ENCODE data around the gene LRP1B.

DNA sequence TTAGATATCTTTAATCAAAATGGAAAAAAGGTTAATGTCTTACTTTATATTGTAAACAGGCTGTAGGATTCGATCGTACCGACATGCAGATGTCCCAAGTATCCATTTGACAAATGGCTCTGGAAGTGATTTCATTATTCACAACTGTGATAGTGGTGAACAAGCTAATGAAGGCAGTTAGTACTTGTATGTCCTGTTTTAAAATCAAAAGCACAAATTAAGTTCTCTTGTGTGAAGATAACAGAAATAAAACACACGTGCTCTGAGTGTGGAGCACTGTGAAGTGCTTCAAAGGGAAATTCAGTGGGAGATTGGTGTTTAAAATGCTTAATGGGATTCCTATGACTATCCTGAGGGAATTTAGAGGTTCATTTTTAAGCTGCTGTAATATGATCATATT, 8.6 kb upstream of the LRP1B start:
- TF ChIP-seq, protein P1, sequence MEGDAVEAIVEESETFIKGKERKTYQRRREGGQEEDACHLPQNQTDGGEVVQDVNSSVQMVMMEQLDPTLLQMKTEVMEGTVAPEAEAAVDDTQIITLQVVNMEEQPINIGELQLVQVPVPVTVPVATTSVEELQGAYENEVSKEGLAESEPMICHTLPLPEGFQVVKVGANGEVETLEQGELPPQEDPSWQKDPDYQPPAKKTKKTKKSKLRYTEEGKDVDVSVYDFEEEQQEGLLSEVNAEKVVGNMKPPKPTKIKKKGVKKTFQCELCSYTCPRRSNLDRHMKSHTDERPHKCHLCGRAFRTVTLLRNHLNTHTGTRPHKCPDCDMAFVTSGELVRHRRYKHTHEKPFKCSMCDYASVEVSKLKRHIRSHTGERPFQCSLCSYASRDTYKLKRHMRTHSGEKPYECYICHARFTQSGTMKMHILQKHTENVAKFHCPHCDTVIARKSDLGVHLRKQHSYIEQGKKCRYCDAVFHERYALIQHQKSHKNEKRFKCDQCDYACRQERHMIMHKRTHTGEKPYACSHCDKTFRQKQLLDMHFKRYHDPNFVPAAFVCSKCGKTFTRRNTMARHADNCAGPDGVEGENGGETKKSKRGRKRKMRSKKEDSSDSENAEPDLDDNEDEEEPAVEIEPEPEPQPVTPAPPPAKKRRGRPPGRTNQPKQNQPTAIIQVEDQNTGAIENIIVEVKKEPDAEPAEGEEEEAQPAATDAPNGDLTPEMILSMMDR (IDR thresholded peaks at IDR 0.05) = no peak
- no peak for TF ChIP-seq POLR2AphosphoS5 (IDR thresholded peaks at IDR 0.05)

All from breast epithelium (tissue), 3 donors.